Endodermal cell (in vitro differentiated cells): ENCODE data around the gene SLX9. TPM values are rescaled to one million over a fixed set of nuclear protein-coding genes. Genes with fewer than 3 reads are reported as not detected.

ENCODE experiments used
- DNase-seq: peaks from one replicate; pipeline ENCODE4 v3.0.0-alpha.2; 2017
- H3K27ac ChIP-seq: 2 replicates; pipeline ENCODE4 v1.5.1; 2013; ENCODE audit warnings: mild to moderate bottlenecking, low read depth, low read length, moderate library complexity
- H3K27me3 ChIP-seq: 2 replicates; pipeline ENCODE4 v1.6.1; 2013; ENCODE audit warnings: mild to moderate bottlenecking, low read length, moderate library complexity; ENCODE audit not compliant: insufficient read depth, control insufficient read depth, poor library complexity, severe bottlenecking
- H3K36me3 ChIP-seq: 2 replicates; pipeline ENCODE4 v1.7.0; 2013; ENCODE audit warnings: mild to moderate bottlenecking, low read length, moderate library complexity; ENCODE audit not compliant: control insufficient read depth, insufficient read depth
- H3K4me1 ChIP-seq: one replicate; pipeline ENCODE4 v1.7.0; 2013; ENCODE audit warnings: low read length; ENCODE audit not compliant: control insufficient read depth, insufficient read depth
- H3K4me3 ChIP-seq: 2 replicates; pipeline ENCODE4 v1.5.1; 2013; ENCODE audit warnings: mild to moderate bottlenecking, low read length, moderate library complexity
- H3K9ac ChIP-seq: 2 replicates; pipeline ENCODE4 v1.6.1; 2013; ENCODE audit warnings: mild to moderate bottlenecking, low read length, moderate library complexity; ENCODE audit not compliant: poor library complexity, severe bottlenecking; ENCODE audit errors: extremely low read depth
- H3K9me3 ChIP-seq: 2 replicates; pipeline ENCODE4 v1.6.1; 2013; ENCODE audit warnings: mild to moderate bottlenecking, low read length, moderate library complexity; ENCODE audit not compliant: control insufficient read depth
- H3K27ac Mint-ChIP-seq: 2 replicates; pipeline ENCODE4 v1.8.0; 2020; ENCODE audit warnings: mixed read lengths
- H3K27me3 Mint-ChIP-seq: 2 replicates; pipeline ENCODE4 v1.8.0; 2021; ENCODE audit warnings: mild to moderate bottlenecking, mixed read lengths; ENCODE audit not compliant: insufficient read depth
- H3K36me3 Mint-ChIP-seq: 2 replicates; pipeline ENCODE4 v1.8.0; 2020; ENCODE audit warnings: low read depth, mixed read lengths
- H3K4me1 Mint-ChIP-seq: 2 replicates; pipeline ENCODE4 v1.8.0; 2020; ENCODE audit warnings: mixed read lengths
- H3K4me3 Mint-ChIP-seq: 2 replicates; pipeline ENCODE4 v1.8.0; 2020; ENCODE audit warnings: mild to moderate bottlenecking, moderate library complexity, mixed read lengths
- H3K9me3 Mint-ChIP-seq: 2 replicates; pipeline ENCODE4 v1.8.0; 2020; ENCODE audit warnings: mild to moderate bottlenecking, mixed read lengths
- CTCF ChIP-seq: fragments of 200-600 bp; sonication (generic); conservative IDR thresholded peaks from 2 replicates; pipeline ENCODE4 v1.5.0; 2021; ENCODE audit warnings: antibody characterized with exemption, mild to moderate bottlenecking
- WGBS, 2 experiments: methylation state at CpG; one replicate each; pipeline versions ENCODE4 v1.1.5 to v1.1.7; 2013; ENCODE audit warnings: missing lambda C conversion rate in 2 of 2, mixed read lengths in 1 of 2; ENCODE audit not compliant: insufficient coverage in 1 of 2, insufficient read length in 1 of 2; 5-methylcytosine and 5-hydroxymethylcytosine counted together
- total RNA-seq, 2 donors: library from RNA; stranded (reverse); fragmentation: NEBNext Ultra II Directional in 1 of 2; extraction: Animal tissue kit (Norgen Biotek cat#: 25700) in 1 of 2; gene quantifications; 2 replicates in 1 of 2; 3 replicates in 1 of 2; pipeline ENCODE4 v1.2.1, GENCODE V29; 2021

The SLX9 gene
- total RNA-seq, 2 donors from 2014 or later = 38.0 to 48.9 TPM

GRCh38 chr21:44907966-44908895 is 31.6 kb upstream of the SLX9 start:
- no peak overlapping the region for H3K27ac Mint-ChIP-seq
- H3K4me3 Mint-ChIP-seq = no peak overlapping the region
- no peak overlapping the region for H3K9ac ChIP-seq
- no peak overlapping the region for H3K4me3 ChIP-seq
- no peaks in the 10 kb centered on the region for H3K27me3 ChIP-seq
- DNase-seq = no peak
- no peaks in the 10 kb centered on the region for H3K36me3 Mint-ChIP-seq
- no peak for TF ChIP-seq CTCF
- no peaks in the 10 kb centered on the region for H3K36me3 ChIP-seq
- peaks cover 5% of the 10 kb centered on the region for H3K4me1 Mint-ChIP-seq
- H3K27ac ChIP-seq = no peak overlapping the region
- peaks cover 10% of the 10 kb centered on the region for H3K4me1 ChIP-seq
- no peaks in the 10 kb centered on the region for H3K27me3 Mint-ChIP-seq
- 83 to 98% methylated on average over 6 to 23 of the region's 25 CpGs for WGBS, 2 experiments
- H3K9me3 Mint-ChIP-seq = no peaks in the 10 kb centered on the region
- no peaks in the 10 kb centered on the region for H3K9me3 ChIP-seq

GRCh38 chr21:44908908-44909307 is 30.9 kb upstream of the SLX9 start:
- Mint-ChIP-seq H3K27ac (no peak overlapping the region), H3K27me3 (no peaks in the 10 kb centered on the region), H3K4me3 (no peak overlapping the region), H3K36me3 (no peaks in the 10 kb centered on the region), H3K4me1 (peaks cover 5% of the 10 kb centered on the region), H3K9me3 (no peaks in the 10 kb centered on the region)
- DNase-seq = no peak
- no peak overlapping the region for H3K9ac ChIP-seq
- H3K27ac ChIP-seq = no peak overlapping the region
- H3K4me1 ChIP-seq = peaks cover 10% of the 10 kb centered on the region
- 92 to 96% methylated on average over 21 of the region's 21 CpGs for WGBS, 2 experiments
- H3K27me3 ChIP-seq = no peaks in the 10 kb centered on the region
- no peaks in the 10 kb centered on the region for H3K36me3 ChIP-seq
- TF ChIP-seq CTCF = no peak
- H3K9me3 ChIP-seq = no peaks in the 10 kb centered on the region
- H3K4me3 ChIP-seq = no peak overlapping the region

- no peak for DNase-seq
- no peaks in the 10 kb centered on the region for H3K27me3 Mint-ChIP-seq
- Histone ChIP-seq H3K36me3 (no peaks in the 10 kb centered on the region), H3K4me3 (no peak overlapping the region), H3K9me3 (no peaks in the 10 kb centered on the region), H3K9ac (no peak overlapping the region), H3K4me1 (peaks cover 10% of the 10 kb centered on the region), H3K27me3 (no peaks in the 10 kb centered on the region), H3K27ac (no peak overlapping the region)
- H3K4me3 Mint-ChIP-seq = no peak overlapping the region
- H3K4me1 Mint-ChIP-seq = peaks cover 5% of the 10 kb centered on the region
- no peak overlapping the region for H3K27ac Mint-ChIP-seq
- H3K9me3 Mint-ChIP-seq = no peaks in the 10 kb centered on the region
- H3K36me3 Mint-ChIP-seq = no peaks in the 10 kb centered on the region
- TF ChIP-seq CTCF = no peak
- WGBS, 2 experiments = 93 to 96% methylated on average over 8 to 9 of the region's 9 CpGs
These were observed 30.1 kb upstream of the SLX9 start for GRCh38 chr21:44909719-44910118.
